GM19438 (cell line): ENCODE results near the gene PLPP4.
A peak's percentile ranks its signal among the peaks of the same experiment; 100 is the strongest.

Experiments
- ATAC-seq: cut with Tn5 transposase; IDR thresholded peaks from one replicate; pipeline ENCODE4 v1.9.1; 2021; ENCODE audit warnings: low read depth; ENCODE audit not compliant: unreplicated experiment

The PLPP4 gene

GRCh38 chr10:120455606-120456005 lies 1.4 kb upstream of the PLPP4 start:
- no peak for ATAC-seq

GRCh38 chr10:120456143-120456625 lies 843 bp upstream of the PLPP4 start:
- no peak for ATAC-seq

- ATAC-seq: no peak
Observed at GRCh38 chr10:120457431-120458172, 575 bp downstream of the PLPP4 start.

- no peak for ATAC-seq
Observed at GRCh38 chr10:120458432-120458831, 1.4 kb downstream of the PLPP4 start.

- ATAC-seq: no peak
Observed at GRCh38 chr10:120459185-120459584, 2.2 kb downstream of the PLPP4 start.

GRCh38 chr10:120460186-120460585 lies 3.2 kb downstream of the PLPP4 start:
- ATAC-seq: no peak

- no peak for ATAC-seq
Observed at GRCh38 chr10:120460776-120461175, 3.7 kb downstream of the PLPP4 start.

GRCh38 chr10:120462018-120462682 lies 5.1 kb downstream of the PLPP4 start:
- ATAC-seq: no peak

GRCh38 chr10:120465138-120465537 lies 8.1 kb downstream of the PLPP4 start:
- ATAC-seq: no peak

GRCh38 chr10:120466006-120466405 lies 9.0 kb downstream of the PLPP4 start:
- no peak for ATAC-seq

- peak; percentile 83 for ATAC-seq
Observed at GRCh38 chr10:120473593-120473992, 16.6 kb downstream of the PLPP4 start.

GRCh38 chr10:120474956-120475355 lies 17.9 kb downstream of the PLPP4 start:
- no peak for ATAC-seq

- ATAC-seq: no peak
Observed at GRCh38 chr10:120475844-120476791, 19.1 kb downstream of the PLPP4 start.

- ATAC-seq: no peak
Observed at GRCh38 chr10:120477021-120477742, 20.2 kb downstream of the PLPP4 start.

- no peak for ATAC-seq
Observed at GRCh38 chr10:120477743-120478141, 20.7 kb downstream of the PLPP4 start.

- ATAC-seq: no peak
Observed at GRCh38 chr10:120478386-120478785, 21.4 kb downstream of the PLPP4 start.

GRCh38 chr10:120479506-120479905 lies 22.5 kb downstream of the PLPP4 start:
- no peak for ATAC-seq

GRCh38 chr10:120480065-120480600 lies 23.1 kb downstream of the PLPP4 start:
- no peak for ATAC-seq

- ATAC-seq: no peak
Observed at GRCh38 chr10:120480848-120481247, 23.8 kb downstream of the PLPP4 start.

GRCh38 chr10:120483006-120483405 lies 26.0 kb downstream of the PLPP4 start:
- ATAC-seq: no peak
